GM13976 (cell line): ENCODE data around the gene SYNE3.
"Not testable (repeated sequence)": the region's sequence is repeated elsewhere in the genome, so short reads cannot be mapped to it uniquely, and the experiment has no call there.

Experiments
- DNase-seq: peaks from one replicate; pipeline ENCODE4 v3.0.0; 2012; ENCODE audit warnings: low spot score
- in situ Hi-C: fragments of 300-500 bp; cut with MboI; formaldehyde crosslinking; loops from one replicate; pipeline ENCODE4 v1.12.0; 2022; ENCODE audit warnings: low sequenced_read_pairs, mixed read lengths, inconsistent platforms; ENCODE audit not compliant: unreplicated experiment
- TF ChIP-seq, protein P1 (sequence below): IDR thresholded peaks from 2 replicates; pipeline ENCODE4 v1.5.1; 2012; ENCODE audit warnings: borderline replicate concordance, mild to moderate bottlenecking; ENCODE audit not compliant: insufficient read depth; ENCODE audit errors: extremely low read depth, missing control alignments, control extremely low read depth

Gene SYNE3

DNA sequence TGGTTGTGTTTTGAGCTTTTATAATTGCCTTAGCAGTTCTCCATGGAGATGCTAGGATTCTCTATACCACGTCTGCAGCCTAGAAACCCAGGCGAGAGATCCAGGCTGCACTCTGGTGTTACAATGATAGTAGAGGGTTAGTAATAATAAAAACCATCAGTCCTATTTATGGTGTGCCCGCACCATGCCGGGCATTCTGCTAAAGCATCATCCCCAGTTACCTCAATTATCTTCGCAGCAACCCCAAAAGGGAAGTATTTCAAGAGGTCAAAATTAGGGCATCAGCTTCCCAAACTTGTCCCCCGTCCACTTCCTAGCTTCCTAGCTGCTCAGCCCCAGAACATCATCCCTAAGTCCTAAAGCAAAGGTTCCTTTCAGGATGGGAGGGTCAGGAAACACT is 3.2 kb downstream of the SYNE3 start:
- no peak for DNase-seq
- TF ChIP-seq, protein P1, sequence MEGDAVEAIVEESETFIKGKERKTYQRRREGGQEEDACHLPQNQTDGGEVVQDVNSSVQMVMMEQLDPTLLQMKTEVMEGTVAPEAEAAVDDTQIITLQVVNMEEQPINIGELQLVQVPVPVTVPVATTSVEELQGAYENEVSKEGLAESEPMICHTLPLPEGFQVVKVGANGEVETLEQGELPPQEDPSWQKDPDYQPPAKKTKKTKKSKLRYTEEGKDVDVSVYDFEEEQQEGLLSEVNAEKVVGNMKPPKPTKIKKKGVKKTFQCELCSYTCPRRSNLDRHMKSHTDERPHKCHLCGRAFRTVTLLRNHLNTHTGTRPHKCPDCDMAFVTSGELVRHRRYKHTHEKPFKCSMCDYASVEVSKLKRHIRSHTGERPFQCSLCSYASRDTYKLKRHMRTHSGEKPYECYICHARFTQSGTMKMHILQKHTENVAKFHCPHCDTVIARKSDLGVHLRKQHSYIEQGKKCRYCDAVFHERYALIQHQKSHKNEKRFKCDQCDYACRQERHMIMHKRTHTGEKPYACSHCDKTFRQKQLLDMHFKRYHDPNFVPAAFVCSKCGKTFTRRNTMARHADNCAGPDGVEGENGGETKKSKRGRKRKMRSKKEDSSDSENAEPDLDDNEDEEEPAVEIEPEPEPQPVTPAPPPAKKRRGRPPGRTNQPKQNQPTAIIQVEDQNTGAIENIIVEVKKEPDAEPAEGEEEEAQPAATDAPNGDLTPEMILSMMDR = no peak
- in situ Hi-C loops = no loop called here

GRCh38 chr14:95511687-95512086 is 4.8 kb downstream of the SYNE3 start:
- TF ChIP-seq, protein P1 = no peak
- no peak for DNase-seq
- in situ Hi-C loops = no loop called here

- in situ Hi-C loops = no loop called here
- no peak for DNase-seq
- TF ChIP-seq, protein P1 = no peak
Measured at GRCh38 chr14:95510804-95511203, 5.6 kb downstream of the SYNE3 start.

- DNase-seq, in situ Hi-C loops: not testable (repeated sequence)
Measured at GRCh38 chr14:95510344-95510743, 6.1 kb downstream of the SYNE3 start.

- in situ Hi-C loops = no loop called here
- TF ChIP-seq, protein P1 = no peak
- no peak for DNase-seq
Measured at GRCh38 chr14:95509495-95509894, 7.0 kb downstream of the SYNE3 start.

DNA sequence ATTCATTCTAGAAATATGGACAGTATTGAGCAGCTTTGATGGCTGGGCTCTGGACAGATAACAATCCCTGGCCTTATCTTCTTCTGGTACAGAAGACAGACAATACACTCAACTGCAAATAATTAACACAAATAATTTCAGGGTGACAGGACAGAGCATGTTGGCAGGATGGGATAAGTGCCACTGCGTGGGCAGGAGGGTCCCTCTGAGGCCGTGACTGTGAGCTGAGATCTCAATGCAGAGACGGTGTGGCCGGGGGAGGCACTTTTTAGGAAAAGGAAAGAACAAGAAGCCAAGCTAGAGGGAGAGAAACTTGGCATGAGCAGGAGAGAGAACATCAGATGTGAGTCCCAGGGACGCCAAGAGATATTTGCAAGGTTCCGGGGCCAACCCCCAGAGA is 8.1 kb downstream of the SYNE3 start:
- in situ Hi-C loops = no loop called here
- DNase-seq = no peak
- TF ChIP-seq, protein P1 = no peak

GRCh38 chr14:95507701-95508103 is 8.7 kb downstream of the SYNE3 start:
- in situ Hi-C loops = no loop called here
- no peak for DNase-seq

More at GRCh38 chr14:95507701-95508103, 8.7 kb downstream of the SYNE3 start:
- TF ChIP-seq, protein P1 = no peak
